ENCODE data around the gene PLAAT4. TPM values are rescaled to one million over a fixed set of nuclear protein-coding genes. Genes with fewer than 3 reads are reported as not detected.

The PLAAT4 gene
- total and polyA plus RNA-seq, 2 donors (not counting 3 experiments of a cell fraction or from before 2014, with no cell fraction given): 0.95 to 1.7 TPM

DNA sequence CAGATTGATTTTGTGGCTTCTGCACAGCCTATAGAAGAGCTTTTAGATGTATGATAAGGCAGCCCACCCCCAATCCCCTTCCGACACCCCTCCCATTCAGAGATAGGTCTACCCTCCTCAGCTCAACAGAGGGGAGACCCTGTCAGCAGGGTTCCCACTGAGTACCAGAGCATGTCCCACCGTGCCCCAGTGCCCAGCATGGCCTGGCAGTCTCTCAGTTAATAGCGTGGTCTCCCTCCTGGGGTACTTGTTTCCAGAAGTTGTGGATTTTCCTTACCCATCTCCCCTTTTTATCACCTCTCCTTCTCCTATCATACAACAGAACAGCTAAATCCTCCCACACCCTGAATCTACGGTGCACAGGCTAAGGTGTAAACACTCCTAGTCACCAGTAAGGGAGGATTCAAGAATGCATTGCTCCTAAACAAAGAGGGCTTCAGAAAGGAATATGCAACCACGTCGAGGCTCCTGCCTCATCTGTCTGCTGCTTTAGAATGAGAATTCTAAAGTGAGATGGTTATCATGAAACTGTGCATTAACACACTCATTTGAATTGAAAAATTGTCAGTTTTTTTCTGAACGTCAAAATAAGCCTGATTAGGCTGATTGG is 19.9 kb downstream of the PLAAT4 start:
- Histone ChIP-seq H3K27ac (ENCODE audit: insufficient read depth, low read depth, low read length) (no peak overlapping the region), H4K20me1 (replicated peaks; ENCODE audit: control insufficient read depth, extremely low read depth, insufficient read depth, low read length) (no peaks in the 10 kb centered on the region), H2AFZ (ENCODE audit: low read depth, low read length) (no peak overlapping the region), H3K9me1 (replicated peaks; ENCODE audit: control insufficient read depth, extremely low read depth, insufficient read depth, low read length) (no peaks in the 10 kb centered on the region), H3K4me1 (ENCODE audit: control insufficient read depth, extremely low read depth, insufficient read depth, low read length) (no peaks in the 10 kb centered on the region), H3K27me3 (ENCODE audit: control insufficient read depth in 2 of 2, insufficient read depth in 2 of 2, low read length in 2 of 2) (peaks cover 0 to 3% of the 10 kb centered on the region in 2 experiments), H3K4me3 (replicated peaks in 1 of 3; ENCODE audit: insufficient read depth in 1 of 3, low read depth in 1 of 3, low read length in 3 of 3) (no peak overlapping the region), H3K9ac (replicated peaks; ENCODE audit: extremely low read depth, insufficient read depth, low read length) (no peak overlapping the region), H3K79me2 (ENCODE audit: control insufficient read depth, insufficient read depth, low read length) (no peaks in the 10 kb centered on the region), H3K4me2 (ENCODE audit: insufficient read depth, low read length) (no peak overlapping the region), H3K36me3 (ENCODE audit: control insufficient read depth in 2 of 2, extremely low read depth in 1 of 2, insufficient read depth in 2 of 2, low read length in 2 of 2) (no peaks in the 10 kb centered on the region), H3K9me3 (replicated peaks; ENCODE audit: control insufficient read depth, insufficient read depth, low read length) (no peaks in the 10 kb centered on the region)
- POLR2A ChIA-PET: no interaction called here
- DNase-seq (ENCODE audit: low read depth, low spot score): no peak
- no TSS peak for BruUV-seq (replicated peaks)
- TF ChIP-seq, protein P1, sequence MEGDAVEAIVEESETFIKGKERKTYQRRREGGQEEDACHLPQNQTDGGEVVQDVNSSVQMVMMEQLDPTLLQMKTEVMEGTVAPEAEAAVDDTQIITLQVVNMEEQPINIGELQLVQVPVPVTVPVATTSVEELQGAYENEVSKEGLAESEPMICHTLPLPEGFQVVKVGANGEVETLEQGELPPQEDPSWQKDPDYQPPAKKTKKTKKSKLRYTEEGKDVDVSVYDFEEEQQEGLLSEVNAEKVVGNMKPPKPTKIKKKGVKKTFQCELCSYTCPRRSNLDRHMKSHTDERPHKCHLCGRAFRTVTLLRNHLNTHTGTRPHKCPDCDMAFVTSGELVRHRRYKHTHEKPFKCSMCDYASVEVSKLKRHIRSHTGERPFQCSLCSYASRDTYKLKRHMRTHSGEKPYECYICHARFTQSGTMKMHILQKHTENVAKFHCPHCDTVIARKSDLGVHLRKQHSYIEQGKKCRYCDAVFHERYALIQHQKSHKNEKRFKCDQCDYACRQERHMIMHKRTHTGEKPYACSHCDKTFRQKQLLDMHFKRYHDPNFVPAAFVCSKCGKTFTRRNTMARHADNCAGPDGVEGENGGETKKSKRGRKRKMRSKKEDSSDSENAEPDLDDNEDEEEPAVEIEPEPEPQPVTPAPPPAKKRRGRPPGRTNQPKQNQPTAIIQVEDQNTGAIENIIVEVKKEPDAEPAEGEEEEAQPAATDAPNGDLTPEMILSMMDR (IDR thresholded peaks at IDR 0.05; ENCODE audit: extremely low read depth in 1 of 2, insufficient read depth in 1 of 2, low read depth in 1 of 2, low read length in 2 of 2): no peak
- no peak for TF ChIP-seq GATA2 (IDR thresholded peaks at IDR 0.05; ENCODE audit: insufficient read depth, insufficient read length, low read depth, low read length)
- intact Hi-C loops (cut with micrococcal nuclease): no loop called here
- no peak for FAIRE-seq
- CTCF ChIA-PET: no interaction called here
- dilution Hi-C loops (cut with MboI; ENCODE audit: extremely low pct_ligation_motif_present, low sequenced_read_pairs): no loop called here

DNA sequence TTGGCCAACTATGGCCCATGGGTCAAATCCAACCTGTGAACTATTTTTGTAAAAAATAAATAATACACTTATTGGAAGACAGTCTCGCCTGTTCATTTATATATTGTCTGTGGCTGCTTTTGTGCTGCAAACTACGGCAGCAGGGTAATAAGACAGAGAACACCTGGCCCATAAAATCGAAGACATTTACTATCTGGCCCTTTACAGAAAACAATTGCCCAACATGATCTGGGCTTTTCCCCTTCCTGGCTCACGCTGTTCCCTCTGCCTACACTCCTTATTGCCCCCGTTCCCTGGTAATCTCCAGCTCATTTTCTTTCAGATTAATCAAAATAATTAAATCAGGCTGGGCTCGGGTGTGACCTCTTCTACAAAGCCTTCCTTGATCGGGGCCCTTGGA is 21.0 kb downstream of the PLAAT4 start:
- no peak for DNase-seq (ENCODE audit: low read depth, low spot score)
- CTCF ChIA-PET: no interaction called here
- Histone ChIP-seq H3K4me3 (replicated peaks in 1 of 3; ENCODE audit: insufficient read depth in 1 of 3, low read depth in 1 of 3, low read length in 3 of 3) (no peak overlapping the region), H3K27ac (ENCODE audit: insufficient read depth, low read depth, low read length) (no peak overlapping the region), H4K20me1 (replicated peaks; ENCODE audit: control insufficient read depth, extremely low read depth, insufficient read depth, low read length) (no peaks in the 10 kb centered on the region), H2AFZ (ENCODE audit: low read depth, low read length) (no peak overlapping the region), H3K4me2 (ENCODE audit: insufficient read depth, low read length) (no peak overlapping the region), H3K27me3 (ENCODE audit: control insufficient read depth in 2 of 2, insufficient read depth in 2 of 2, low read length in 2 of 2) (peaks cover 0 to 5% of the 10 kb centered on the region in 2 experiments), H3K9me1 (replicated peaks; ENCODE audit: control insufficient read depth, extremely low read depth, insufficient read depth, low read length) (no peaks in the 10 kb centered on the region), H3K9ac (replicated peaks; ENCODE audit: extremely low read depth, insufficient read depth, low read length) (no peak overlapping the region), H3K4me1 (ENCODE audit: control insufficient read depth, extremely low read depth, insufficient read depth, low read length) (no peaks in the 10 kb centered on the region), H3K9me3 (replicated peaks; ENCODE audit: control insufficient read depth, insufficient read depth, low read length) (no peaks in the 10 kb centered on the region), H3K79me2 (ENCODE audit: control insufficient read depth, insufficient read depth, low read length) (no peaks in the 10 kb centered on the region), H3K36me3 (ENCODE audit: control insufficient read depth in 2 of 2, extremely low read depth in 1 of 2, insufficient read depth in 2 of 2, low read length in 2 of 2) (no peaks in the 10 kb centered on the region)
- POLR2A ChIA-PET: no interaction called here
- dilution Hi-C loops (cut with MboI; ENCODE audit: extremely low pct_ligation_motif_present, low sequenced_read_pairs): no loop called here
- intact Hi-C loops (cut with micrococcal nuclease): no loop called here
- no peak for FAIRE-seq
- TF ChIP-seq GATA2 (IDR thresholded peaks at IDR 0.05; ENCODE audit: insufficient read depth, insufficient read length, low read depth, low read length) (no peak), EZH2 (IDR thresholded peaks at IDR 0.05; ENCODE audit: borderline replicate concordance, low read depth, low read length, severe bottlenecking) (no peak), FOS (IDR thresholded peaks at IDR 0.05; ENCODE audit: borderline replicate concordance, insufficient read depth, low read length) (no peak), POLR2AphosphoS5 (IDR thresholded peaks at IDR 0.05; ENCODE audit: insufficient read depth, low read depth, low read length) (no peak), JUN (IDR thresholded peaks at IDR 0.05; ENCODE audit: borderline replicate concordance, insufficient read depth, insufficient read length, low read depth) (no peak)
- TF ChIP-seq, protein P1 (IDR thresholded peaks at IDR 0.05; ENCODE audit: extremely low read depth in 1 of 2, insufficient read depth in 1 of 2, low read depth in 1 of 2, low read length in 2 of 2): no peak
- TF ChIP-seq, protein P2, sequence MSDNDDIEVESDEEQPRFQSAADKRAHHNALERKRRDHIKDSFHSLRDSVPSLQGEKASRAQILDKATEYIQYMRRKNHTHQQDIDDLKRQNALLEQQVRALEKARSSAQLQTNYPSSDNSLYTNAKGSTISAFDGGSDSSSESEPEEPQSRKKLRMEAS (IDR thresholded peaks at IDR 0.05; ENCODE audit: insufficient read depth, insufficient read length): no peak
- no TSS peak for BruUV-seq (replicated peaks)
